H1 (cell line): Measurements from ENCODE around the gene SLC1A2. TPM values are rescaled to one million over a fixed set of nuclear protein-coding genes. Genes with fewer than 3 reads are reported as not detected.

Experiments used
- CTCF ChIA-PET: fragments of 300-600 bp; sonication (Branson Sonifier 250); formaldehyde crosslinking; loops from one replicate; lab custom pipeline; 2021; ENCODE audit not compliant: partially characterized antibody; lab: Charles Lee
- POLR2A ChIA-PET: fragments of 300-600 bp; sonication (Branson Sonifier 250); formaldehyde crosslinking; loops from one replicate; lab custom pipeline; 2021; ENCODE audit warnings: inconsistent platforms; ENCODE audit not compliant: partially characterized antibody; lab: Charles Lee
- DNase-seq, 2 experiments: peaks; one replicate each; pipeline versions ENCODE4 v3.0.0 to v3.0.0-alpha.2; 2010 to 2022; ENCODE audit warnings: low spot score in 2 of 2, low read depth in 1 of 2, mixed read lengths in 1 of 2
- FAIRE-seq: peaks from 2 replicates; lab custom pipeline; 2011; peaks lifted over from hg19 to GRCh38; lab: Jason Lieb, UNC
- H2AFZ ChIP-seq: 2 replicates; pipeline ENCODE4 v1.8.1; 2012; ENCODE audit warnings: low read length, inconsistent platforms
- H2AK5ac ChIP-seq: 2 replicates; pipeline ENCODE4 v1.6.1; 2013; ENCODE audit warnings: low read depth, low read length
- H2BK120ac ChIP-seq: replicated peaks from 2 replicates; pipeline ENCODE3; 2013; ENCODE audit warnings: low read depth, low read length, inconsistent platforms
- H2BK12ac ChIP-seq: 2 replicates; pipeline ENCODE4 v1.6.1; 2013; ENCODE audit warnings: low read depth, low read length
- H2BK15ac ChIP-seq: 2 replicates; pipeline ENCODE4 v1.6.1; 2013; ENCODE audit warnings: low read length
- H2BK20ac ChIP-seq: 2 replicates; pipeline ENCODE4 v1.6.1; 2013; ENCODE audit warnings: low read length
- H2BK5ac ChIP-seq: 2 replicates; pipeline ENCODE4 v1.6.1; 2013; ENCODE audit warnings: low read depth, low read length
- H3K14ac ChIP-seq: 2 replicates; pipeline ENCODE4 v1.6.1; 2013; ENCODE audit warnings: inconsistent platforms; ENCODE audit not compliant: insufficient read length
- H3K18ac ChIP-seq: 2 replicates; pipeline ENCODE4 v1.6.1; 2013; ENCODE audit warnings: low read length; ENCODE audit errors: extremely low read depth
- H3K23ac ChIP-seq: 2 replicates; pipeline ENCODE4 v1.6.1; 2013; ENCODE audit warnings: inconsistent platforms; ENCODE audit not compliant: insufficient read length
- H3K23me2 ChIP-seq: 2 replicates; pipeline ENCODE4 v1.6.1; 2013; ENCODE audit warnings: low read depth, low read length
- H3K27ac ChIP-seq: 2 replicates; pipeline ENCODE4 v1.6.1; 2011; ENCODE audit warnings: low read depth, low read length, inconsistent platforms
- H3K27me3 ChIP-seq, 4 experiments: replicated peaks in 1 of 4; 1 replicate in 1 of 4; 2 replicates in 3 of 4; pipeline versions ENCODE4 v1.6.1 to v1.8.1; 2011 to 2013; ENCODE audit warnings: low read length in 3 of 4, mild to moderate bottlenecking in 3 of 4, inconsistent platforms in 2 of 4, mixed read lengths in 2 of 4, moderate library complexity in 1 of 4; ENCODE audit not compliant: control insufficient read depth in 3 of 4, insufficient read depth in 3 of 4; ENCODE audit errors: extremely low read depth in 1 of 4
- H3K36me3 ChIP-seq, 4 experiments: 2 replicates each; pipeline versions ENCODE4 v1.6.1 to v1.8.1; 2011 to 2013; ENCODE audit warnings: mild to moderate bottlenecking in 4 of 4, low read length in 3 of 4, moderate library complexity in 2 of 4, control low read depth in 1 of 4, inconsistent platforms in 1 of 4; ENCODE audit not compliant: insufficient read depth in 4 of 4, control insufficient read depth in 2 of 4
- H3K4ac ChIP-seq: replicated peaks from 2 replicates; pipeline ENCODE3; 2013; ENCODE audit warnings: low read length, low read depth, mixed read lengths, inconsistent platforms; ENCODE audit not compliant: insufficient read length
- H3K4me1 ChIP-seq, 4 experiments: replicated peaks in 1 of 4; 1 replicate in 1 of 4; 2 replicates in 3 of 4; pipeline versions ENCODE4 v1.6.1 to v1.8.1; 2011 to 2013; ENCODE audit warnings: low read length in 3 of 4, inconsistent platforms in 2 of 4, mixed read lengths in 1 of 4; ENCODE audit not compliant: insufficient read depth in 4 of 4, control insufficient read depth in 3 of 4
- H3K4me2 ChIP-seq, 2 experiments: 2 replicates each; pipeline versions ENCODE4 v1.6.1 to v1.8.1; 2011 to 2013; ENCODE audit warnings: low read depth in 2 of 2, low read length in 2 of 2, control low read depth in 1 of 2, inconsistent platforms in 1 of 2, mild to moderate bottlenecking in 1 of 2; ENCODE audit not compliant: insufficient read depth in 1 of 2
- H3K4me3 ChIP-seq, 4 experiments: fragments of 200-600, 300-600 bp in 1 of 4; sonication (generic), shearing (Covaris generic), sonication (Bioruptor Twin) in 1 of 4; 2 replicates each; pipeline versions ENCODE4 v1.5.1 to v1.8.1; 2011 to 2016; ENCODE audit warnings: low read length in 4 of 4, low read depth in 3 of 4, control low read depth in 2 of 4, inconsistent platforms in 2 of 4, mild to moderate bottlenecking in 2 of 4, mixed read lengths in 1 of 4, moderate library complexity in 1 of 4; ENCODE audit not compliant: insufficient read depth in 2 of 4; ENCODE audit errors: extremely low read depth in 1 of 4
- H3K56ac ChIP-seq: replicated peaks from 2 replicates; pipeline ENCODE3; 2013; ENCODE audit warnings: low read depth, mild to moderate bottlenecking, mixed read lengths, low read length, inconsistent platforms; ENCODE audit not compliant: insufficient read length
- H3K79me1 ChIP-seq: 2 replicates; pipeline ENCODE4 v1.6.1; 2013; ENCODE audit warnings: low read depth, low read length, control low read depth
- H3K79me2 ChIP-seq, 2 experiments: 2 replicates each; pipeline versions ENCODE4 v1.6.1 to v1.8.1; 2012 to 2013; ENCODE audit warnings: low read length in 2 of 2, mild to moderate bottlenecking in 2 of 2, inconsistent platforms in 1 of 2; ENCODE audit not compliant: insufficient read depth in 2 of 2, control insufficient read depth in 1 of 2
- H3K9ac ChIP-seq, 4 experiments: replicated peaks in 1 of 4; 1 replicate in 1 of 4; 2 replicates in 3 of 4; pipeline versions ENCODE4 v1.6.1 to v1.8.1; 2011 to 2013; ENCODE audit warnings: low read depth in 3 of 4, low read length in 3 of 4, control low read depth in 2 of 4, mild to moderate bottlenecking in 2 of 4, moderate library complexity in 2 of 4, inconsistent platforms in 1 of 4; ENCODE audit errors: extremely low read depth in 1 of 4
- H3K9me3 ChIP-seq, 2 experiments: 2 replicates each; pipeline versions ENCODE4 v1.6.1 to v1.8.1; 2012 to 2013; ENCODE audit warnings: mild to moderate bottlenecking in 2 of 2, moderate library complexity in 2 of 2, control low read depth in 1 of 2, inconsistent platforms in 1 of 2, low read depth in 1 of 2, low read length in 1 of 2, mixed read lengths in 1 of 2; ENCODE audit not compliant: insufficient read depth in 2 of 2
- H4K20me1 ChIP-seq, 2 experiments: replicated peaks in 1 of 2; 2 replicates each; pipeline versions ENCODE3 to v1.8.1; 2011 to 2013; ENCODE audit warnings: inconsistent platforms in 2 of 2, low read length in 2 of 2, mild to moderate bottlenecking in 1 of 2; ENCODE audit not compliant: insufficient read depth in 2 of 2, control insufficient read depth in 1 of 2
- H4K5ac ChIP-seq: 2 replicates; pipeline ENCODE4 v1.6.1; 2013; ENCODE audit warnings: low read length, low read depth, mixed read lengths, inconsistent platforms; ENCODE audit not compliant: insufficient read length
- H4K8ac ChIP-seq: 2 replicates; pipeline ENCODE4 v1.8.0; 2013; ENCODE audit warnings: mild to moderate bottlenecking, moderate library complexity, low read length, inconsistent platforms; ENCODE audit not compliant: insufficient read depth; ENCODE audit errors: extremely low read depth
- H4K91ac ChIP-seq: replicated peaks from 2 replicates; pipeline ENCODE3; 2013; ENCODE audit warnings: low read length, mixed read lengths, inconsistent platforms; ENCODE audit not compliant: insufficient read length
- BCL11A ChIP-seq, 2 experiments: IDR thresholded peaks; one replicate each; pipeline ENCODE4 v1.6.1; 2011; ENCODE audit warnings: low read depth in 2 of 2, low read length in 2 of 2, mild to moderate bottlenecking in 2 of 2
- JUND ChIP-seq: IDR thresholded peaks from 2 replicates; pipeline ENCODE4 v1.6.1; 2011; ENCODE audit warnings: mild to moderate bottlenecking, improper control_type of control experiment, low read length
- KDM4A ChIP-seq: IDR thresholded peaks from one replicate; pipeline ENCODE4 v1.7.1; 2012; ENCODE audit warnings: low read depth, mild to moderate bottlenecking, moderate library complexity, low read length, inconsistent platforms; ENCODE audit not compliant: severe bottlenecking
- NRF1 ChIP-seq: IDR thresholded peaks from 2 replicates; pipeline ENCODE4 v1.6.1; 2011; ENCODE audit warnings: mild to moderate bottlenecking, low read depth, low read length, improper control_type of control experiment
- PHF8 ChIP-seq: fragments of 200-600 bp; sonication (generic); conservative IDR thresholded peaks from 2 replicates; pipeline ENCODE4 v1.7.1; 2012; ENCODE audit warnings: low read depth, mild to moderate bottlenecking, inconsistent platforms, low read length, moderate library complexity
- SRF ChIP-seq: IDR thresholded peaks from 2 replicates; pipeline ENCODE4 v1.6.1; 2011; ENCODE audit warnings: mild to moderate bottlenecking, low read depth, low read length, moderate library complexity
- TEAD4 ChIP-seq: IDR thresholded peaks from 2 replicates; pipeline ENCODE4 v1.6.1; 2012; ENCODE audit warnings: low read depth, low read length, inconsistent platforms, mixed read lengths
- WGBS, 2 experiments: shearing (Covaris generic) in 1 of 2; methylation state at CpG; one replicate each; pipeline versions ENCODE4 v1.1.6 to v1.1.7; 2013 to 2015; ENCODE audit warnings: low lambda C conversion rate in 2 of 2, mixed read lengths in 2 of 2, inconsistent platforms in 1 of 2, low coverage in 1 of 2, missing lambda C conversion rate in 1 of 2; ENCODE audit not compliant: insufficient replicate concordance in 2 of 2, insufficient coverage in 1 of 2, insufficient read length in 1 of 2; ENCODE audit errors: extremely low coverage in 1 of 2, missing lambda C conversion rate in 1 of 2; 5-methylcytosine and 5-hydroxymethylcytosine counted together
- polyA plus RNA-seq, 7 experiments: library from polyadenylated mRNA; depleted of rRNA in 3 of 7; stranded (reverse) in 5 of 7; unstranded in 2 of 7; fragments of >200 nt in 5 of 7; fragments of 200-250 nt in 2 of 7; gene quantifications; 1 replicate in 5 of 7; 2 replicates in 1 of 7; 4 replicates in 1 of 7; pipeline versions ENCODE4 v1.2.1 to v1.2.3, GENCODE V29; 2011 to 2013; ENCODE audit warnings: missing spikeins in 2 of 7, mixed read lengths in 2 of 7
- total RNA-seq: library from RNA; stranded (reverse); fragmentation: NEBNext Ultra II Directional; extraction: Animal tissue kit (Norgen Biotek cat#: 25700); gene quantifications from 2 replicates; pipeline ENCODE4 v1.2.1, GENCODE V29; 2021
- TF ChIP-seq, protein P1 (sequence below): IDR thresholded peaks from 2 replicates; pipeline ENCODE4 v1.6.1; 2012; ENCODE audit warnings: inconsistent platforms

Gene SLC1A2
- total and polyA plus RNA-seq, 2 of the 8 experiments (the other 6 are each of a cell fraction or from before 2014, with no cell fraction given), result 0.57 to 1.2 TPM

DNA sequence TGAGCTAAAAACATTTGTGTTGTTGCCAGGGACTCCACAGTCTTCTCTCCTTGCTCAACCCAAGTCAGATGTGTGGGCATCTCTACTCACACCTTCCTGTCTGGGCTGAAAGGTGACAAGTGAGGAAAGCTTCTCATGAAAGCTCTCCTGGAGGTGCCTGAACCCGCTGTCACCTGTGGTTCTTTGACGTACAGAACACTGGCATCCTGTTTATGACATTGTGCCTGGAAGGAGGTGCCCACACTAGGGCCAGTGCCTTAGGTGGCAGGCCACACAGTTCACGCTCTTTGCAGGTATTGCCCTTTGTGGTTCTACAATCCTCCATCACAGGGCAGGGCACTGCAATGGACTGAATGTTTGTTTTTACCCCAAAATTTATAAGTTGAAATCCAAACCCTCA lies 171.9 kb downstream of the SLC1A2 start:
- POLR2A ChIA-PET, result no interaction called here
- Histone ChIP-seq H3K27me3 (no peaks in the 10 kb centered on the region), H3K23ac (no peak overlapping the region), H2BK120ac (no peak overlapping the region), H4K5ac (no peak overlapping the region), H3K4me1 (no peaks in the 10 kb centered on the region), H3K14ac (no peak overlapping the region), H2AFZ (no peak overlapping the region), H4K91ac (no peak overlapping the region), H2BK20ac (no peak overlapping the region), H3K4me3 (no peak overlapping the region), H2BK5ac (no peak overlapping the region), H3K4ac (no peak overlapping the region), H2BK15ac (no peak overlapping the region), H3K18ac (no peak overlapping the region), H3K23me2 (no peaks in the 10 kb centered on the region), H2AK5ac (no peak overlapping the region), H4K8ac (no peak overlapping the region), H3K79me2 (no peaks in the 10 kb centered on the region), H3K27ac (no peak overlapping the region), H3K36me3 (no peaks in the 10 kb centered on the region), H3K4me2 (no peak overlapping the region), H3K79me1 (no peaks in the 10 kb centered on the region), H3K9ac (no peak overlapping the region), H3K9me3 (no peaks in the 10 kb centered on the region), H3K56ac (no peak overlapping the region)
- no peak for DNase-seq
- CTCF ChIA-PET, result interaction anchor here (0.9 to 1.1 kb wide), 4 partner anchors 9 to 237 kb away, joined by 3 to 4 read pairs (median 3); no protein-coding TSS in a partner anchor
- TF ChIP-seq SRF (no peak), BCL11A (IDR thresholded peaks at IDR 0.05; ENCODE audit: low read depth in 2 of 2, low read length in 2 of 2) (no peak), TEAD4 (no peak), JUND (no peak), PHF8 (no peak), NRF1 (no peak), KDM4A (no peak)
- TF ChIP-seq, protein P1, sequence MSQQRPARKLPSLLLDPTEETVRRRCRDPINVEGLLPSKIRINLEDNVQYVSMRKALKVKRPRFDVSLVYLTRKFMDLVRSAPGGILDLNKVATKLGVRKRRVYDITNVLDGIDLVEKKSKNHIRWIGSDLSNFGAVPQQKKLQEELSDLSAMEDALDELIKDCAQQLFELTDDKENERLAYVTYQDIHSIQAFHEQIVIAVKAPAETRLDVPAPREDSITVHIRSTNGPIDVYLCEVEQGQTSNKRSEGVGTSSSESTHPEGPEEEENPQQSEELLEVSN, result no peak
- TF ChIP-seq, all 59 proteins: peak for 0
- no peak for FAIRE-seq
- H2BK12ac ChIP-seq, result no peak overlapping the region
- no peaks in the 10 kb centered on the region for H4K20me1 ChIP-seq
- WGBS, 2 experiments, result 97% methylated on average over 3 of the region's 3 CpGs; no CpG with 5 or more reads in 1 of the 2 experiments
